Measurements from ENCODE around the gene PLPPR3. TPM values are rescaled to one million over a fixed set of nuclear protein-coding genes. Genes with fewer than 3 reads are reported as not detected.

Gene PLPPR3
- total and polyA plus RNA-seq, 9 of the 15 experiments (the other 6 are each of a cell fraction or from before 2014, with no cell fraction given): 0.01 to 48.2 (median 8.6) TPM

DNA sequence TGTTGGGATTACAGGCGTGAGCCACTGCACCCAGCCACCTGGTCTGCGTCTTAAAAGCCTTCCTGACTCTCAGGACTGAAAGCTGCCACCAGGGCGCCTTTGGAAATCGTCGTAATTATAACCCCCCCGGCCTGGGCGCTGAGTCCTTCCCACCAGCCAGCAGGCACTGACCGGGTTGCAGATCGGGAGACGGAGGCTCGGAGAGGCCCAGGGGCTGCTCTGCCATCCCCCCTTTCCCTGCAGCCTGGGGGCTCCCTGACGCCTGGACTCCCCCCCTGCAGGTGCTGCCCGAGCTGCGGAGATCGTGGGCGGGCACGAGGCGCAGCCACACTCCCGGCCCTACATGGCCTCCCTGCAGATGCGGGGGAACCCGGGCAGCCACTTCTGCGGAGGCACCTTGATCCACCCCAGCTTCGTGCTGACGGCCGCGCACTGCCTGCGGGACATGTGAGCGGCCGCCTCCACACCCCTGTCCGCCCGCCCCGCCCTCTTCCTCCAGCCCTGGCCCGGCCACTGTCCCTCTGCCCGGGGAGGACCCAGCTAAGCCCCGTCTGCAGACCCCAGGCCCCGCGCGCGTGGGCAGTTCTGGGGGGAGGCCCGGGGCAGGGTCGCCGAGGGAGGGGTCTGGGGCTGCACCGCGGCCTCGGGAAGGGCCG lies 21.6 kb upstream of the PLPPR3 start (continued):
- TF ChIP-seq MED1 (CRISPR knock-in tag; IDR thresholded peaks at IDR 0.05; ENCODE audit: borderline replicate concordance): no peak
- no peak for TF ChIP-seq NFIX (CRISPR knock-in tag; IDR thresholded peaks at IDR 0.05; ENCODE audit: low read depth)
- TF ChIP-seq SRSF3 (IDR thresholded peaks at IDR 0.05; ENCODE audit: insufficient read depth, low read length): no peak
- no peak for TF ChIP-seq NCOA2 (IDR thresholded peaks at IDR 0.05; ENCODE audit: partially characterized antibody in 2 of 2)
- TF ChIP-seq, protein P1, sequence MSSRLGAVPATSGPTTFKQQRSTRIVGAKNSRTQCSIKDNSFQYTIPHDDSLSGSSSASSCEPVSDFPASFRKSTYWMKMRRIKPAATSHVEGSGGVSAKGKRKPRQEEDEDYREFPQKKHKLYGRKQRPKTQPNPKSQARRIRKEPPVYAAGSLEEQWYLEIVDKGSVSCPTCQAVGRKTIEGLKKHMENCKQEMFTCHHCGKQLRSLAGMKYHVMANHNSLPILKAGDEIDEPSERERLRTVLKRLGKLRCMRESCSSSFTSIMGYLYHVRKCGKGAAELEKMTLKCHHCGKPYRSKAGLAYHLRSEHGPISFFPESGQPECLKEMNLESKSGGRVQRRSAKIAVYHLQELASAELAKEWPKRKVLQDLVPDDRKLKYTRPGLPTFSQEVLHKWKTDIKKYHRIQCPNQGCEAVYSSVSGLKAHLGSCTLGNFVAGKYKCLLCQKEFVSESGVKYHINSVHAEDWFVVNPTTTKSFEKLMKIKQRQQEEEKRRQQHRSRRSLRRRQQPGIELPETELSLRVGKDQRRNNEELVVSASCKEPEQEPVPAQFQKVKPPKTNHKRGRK (tag; IDR thresholded peaks at IDR 0.05): no peak
- TF ChIP-seq, protein P2, sequence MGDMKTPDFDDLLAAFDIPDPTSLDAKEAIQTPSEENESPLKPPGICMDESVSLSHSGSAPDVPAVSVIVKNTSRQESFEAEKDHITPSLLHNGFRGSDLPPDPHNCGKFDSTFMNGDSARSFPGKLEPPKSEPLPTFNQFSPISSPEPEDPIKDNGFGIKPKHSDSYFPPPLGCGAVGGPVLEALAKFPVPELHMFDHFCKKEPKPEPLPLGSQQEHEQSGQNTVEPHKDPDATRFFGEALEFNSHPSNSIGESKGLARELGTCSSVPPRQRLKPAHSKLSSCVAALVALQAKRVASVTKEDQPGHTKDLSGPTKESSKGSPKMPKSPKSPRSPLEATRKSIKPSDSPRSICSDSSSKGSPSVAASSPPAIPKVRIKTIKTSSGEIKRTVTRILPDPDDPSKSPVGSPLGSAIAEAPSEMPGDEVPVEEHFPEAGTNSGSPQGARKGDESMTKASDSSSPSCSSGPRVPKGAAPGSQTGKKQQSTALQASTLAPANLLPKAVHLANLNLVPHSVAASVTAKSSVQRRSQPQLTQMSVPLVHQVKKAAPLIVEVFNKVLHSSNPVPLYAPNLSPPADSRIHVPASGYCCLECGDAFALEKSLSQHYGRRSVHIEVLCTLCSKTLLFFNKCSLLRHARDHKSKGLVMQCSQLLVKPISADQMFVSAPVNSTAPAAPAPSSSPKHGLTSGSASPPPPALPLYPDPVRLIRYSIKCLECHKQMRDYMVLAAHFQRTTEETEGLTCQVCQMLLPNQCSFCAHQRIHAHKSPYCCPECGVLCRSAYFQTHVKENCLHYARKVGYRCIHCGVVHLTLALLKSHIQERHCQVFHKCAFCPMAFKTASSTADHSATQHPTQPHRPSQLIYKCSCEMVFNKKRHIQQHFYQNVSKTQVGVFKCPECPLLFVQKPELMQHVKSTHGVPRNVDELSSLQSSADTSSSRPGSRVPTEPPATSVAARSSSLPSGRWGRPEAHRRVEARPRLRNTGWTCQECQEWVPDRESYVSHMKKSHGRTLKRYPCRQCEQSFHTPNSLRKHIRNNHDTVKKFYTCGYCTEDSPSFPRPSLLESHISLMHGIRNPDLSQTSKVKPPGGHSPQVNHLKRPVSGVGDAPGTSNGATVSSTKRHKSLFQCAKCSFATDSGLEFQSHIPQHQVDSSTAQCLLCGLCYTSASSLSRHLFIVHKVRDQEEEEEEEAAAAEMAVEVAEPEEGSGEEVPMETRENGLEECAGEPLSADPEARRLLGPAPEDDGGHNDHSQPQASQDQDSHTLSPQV (IDR thresholded peaks at IDR 0.05): peak; percentile 50; the same call in 1 of the 2 replicates
- TF ChIP-seq, protein P3, sequence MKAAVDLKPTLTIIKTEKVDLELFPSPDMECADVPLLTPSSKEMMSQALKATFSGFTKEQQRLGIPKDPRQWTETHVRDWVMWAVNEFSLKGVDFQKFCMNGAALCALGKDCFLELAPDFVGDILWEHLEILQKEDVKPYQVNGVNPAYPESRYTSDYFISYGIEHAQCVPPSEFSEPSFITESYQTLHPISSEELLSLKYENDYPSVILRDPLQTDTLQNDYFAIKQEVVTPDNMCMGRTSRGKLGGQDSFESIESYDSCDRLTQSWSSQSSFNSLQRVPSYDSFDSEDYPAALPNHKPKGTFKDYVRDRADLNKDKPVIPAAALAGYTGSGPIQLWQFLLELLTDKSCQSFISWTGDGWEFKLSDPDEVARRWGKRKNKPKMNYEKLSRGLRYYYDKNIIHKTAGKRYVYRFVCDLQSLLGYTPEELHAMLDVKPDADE (conservative IDR thresholded peaks at IDR 0.05; ENCODE audit: control insufficient read depth, low read depth, low read length): no peak; the same call in 1 of the 2 replicates
- TF ChIP-seq ZNF384 (IDR thresholded peaks at IDR 0.05; ENCODE audit: low read depth, low read length): no peak
- TF ChIP-seq GTF2E2 (tag; IDR thresholded peaks at IDR 0.05): no peak
- TF ChIP-seq ZNF134 (CRISPR knock-in tag; conservative IDR thresholded peaks at IDR 0.05): no peak
- TF ChIP-seq ZNF583 (CRISPR knock-in tag; IDR thresholded peaks at IDR 0.05): no peak
- TF ChIP-seq ZNF165 (CRISPR knock-in tag; IDR thresholded peaks at IDR 0.05; ENCODE audit: borderline replicate concordance): no peak
- TF ChIP-seq, protein P4, sequence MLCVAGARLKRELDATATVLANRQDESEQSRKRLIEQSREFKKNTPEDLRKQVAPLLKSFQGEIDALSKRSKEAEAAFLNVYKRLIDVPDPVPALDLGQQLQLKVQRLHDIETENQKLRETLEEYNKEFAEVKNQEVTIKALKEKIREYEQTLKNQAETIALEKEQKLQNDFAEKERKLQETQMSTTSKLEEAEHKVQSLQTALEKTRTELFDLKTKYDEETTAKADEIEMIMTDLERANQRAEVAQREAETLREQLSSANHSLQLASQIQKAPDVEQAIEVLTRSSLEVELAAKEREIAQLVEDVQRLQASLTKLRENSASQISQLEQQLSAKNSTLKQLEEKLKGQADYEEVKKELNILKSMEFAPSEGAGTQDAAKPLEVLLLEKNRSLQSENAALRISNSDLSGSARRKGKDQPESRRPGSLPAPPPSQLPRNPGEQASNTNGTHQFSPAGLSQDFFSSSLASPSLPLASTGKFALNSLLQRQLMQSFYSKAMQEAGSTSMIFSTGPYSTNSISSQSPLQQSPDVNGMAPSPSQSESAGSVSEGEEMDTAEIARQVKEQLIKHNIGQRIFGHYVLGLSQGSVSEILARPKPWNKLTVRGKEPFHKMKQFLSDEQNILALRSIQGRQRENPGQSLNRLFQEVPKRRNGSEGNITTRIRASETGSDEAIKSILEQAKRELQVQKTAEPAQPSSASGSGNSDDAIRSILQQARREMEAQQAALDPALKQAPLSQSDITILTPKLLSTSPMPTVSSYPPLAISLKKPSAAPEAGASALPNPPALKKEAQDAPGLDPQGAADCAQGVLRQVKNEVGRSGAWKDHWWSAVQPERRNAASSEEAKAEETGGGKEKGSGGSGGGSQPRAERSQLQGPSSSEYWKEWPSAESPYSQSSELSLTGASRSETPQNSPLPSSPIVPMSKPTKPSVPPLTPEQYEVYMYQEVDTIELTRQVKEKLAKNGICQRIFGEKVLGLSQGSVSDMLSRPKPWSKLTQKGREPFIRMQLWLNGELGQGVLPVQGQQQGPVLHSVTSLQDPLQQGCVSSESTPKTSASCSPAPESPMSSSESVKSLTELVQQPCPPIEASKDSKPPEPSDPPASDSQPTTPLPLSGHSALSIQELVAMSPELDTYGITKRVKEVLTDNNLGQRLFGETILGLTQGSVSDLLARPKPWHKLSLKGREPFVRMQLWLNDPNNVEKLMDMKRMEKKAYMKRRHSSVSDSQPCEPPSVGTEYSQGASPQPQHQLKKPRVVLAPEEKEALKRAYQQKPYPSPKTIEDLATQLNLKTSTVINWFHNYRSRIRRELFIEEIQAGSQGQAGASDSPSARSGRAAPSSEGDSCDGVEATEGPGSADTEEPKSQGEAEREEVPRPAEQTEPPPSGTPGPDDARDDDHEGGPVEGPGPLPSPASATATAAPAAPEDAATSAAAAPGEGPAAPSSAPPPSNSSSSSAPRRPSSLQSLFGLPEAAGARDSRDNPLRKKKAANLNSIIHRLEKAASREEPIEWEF (CRISPR knock-in tag; IDR thresholded peaks at IDR 0.05): no peak
- no peak for TF ChIP-seq KLF16 (IDR thresholded peaks at IDR 0.05)
- TF ChIP-seq CREB1 (IDR thresholded peaks at IDR 0.05): no peak
- peak; percentile 28; the same call in 1 of the 2 replicates for TF ChIP-seq CREB1 (CRISPR knock-in tag; IDR thresholded peaks at IDR 0.05)

All from K562 (cell line).